SW480 (cell line): Measurements from ENCODE around the gene ANKRD66.
"Not testable (repeated sequence)": the region's sequence is repeated elsewhere in the genome, so short reads cannot be mapped to it uniquely, and the experiment has no call there.

Experiments
- DNase-seq: peaks from one replicate; pipeline ENCODE4 v3.0.0-alpha.2; 2016; ENCODE audit warnings: low spot score

The ANKRD66 gene

DNA sequence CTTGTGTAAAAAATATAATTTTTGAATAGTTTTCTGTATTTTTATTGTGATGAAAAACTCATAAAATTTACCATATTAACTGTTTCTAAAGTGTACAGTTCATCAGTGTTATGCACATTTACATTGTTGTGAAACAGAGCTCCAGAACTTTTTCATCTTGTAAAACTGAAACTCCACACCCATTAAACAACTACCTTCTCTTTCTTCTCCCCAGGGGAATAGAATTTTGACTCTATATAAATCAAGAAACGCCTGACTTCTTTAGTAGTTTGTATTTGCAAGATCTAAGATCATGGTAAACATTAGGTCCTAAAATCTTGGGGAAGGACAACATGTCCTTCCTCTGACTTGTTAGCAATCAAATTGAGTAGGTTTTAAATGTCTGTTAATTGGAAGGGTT lies 9.1 kb downstream of the ANKRD66 start:
- no peak for DNase-seq

DNA sequence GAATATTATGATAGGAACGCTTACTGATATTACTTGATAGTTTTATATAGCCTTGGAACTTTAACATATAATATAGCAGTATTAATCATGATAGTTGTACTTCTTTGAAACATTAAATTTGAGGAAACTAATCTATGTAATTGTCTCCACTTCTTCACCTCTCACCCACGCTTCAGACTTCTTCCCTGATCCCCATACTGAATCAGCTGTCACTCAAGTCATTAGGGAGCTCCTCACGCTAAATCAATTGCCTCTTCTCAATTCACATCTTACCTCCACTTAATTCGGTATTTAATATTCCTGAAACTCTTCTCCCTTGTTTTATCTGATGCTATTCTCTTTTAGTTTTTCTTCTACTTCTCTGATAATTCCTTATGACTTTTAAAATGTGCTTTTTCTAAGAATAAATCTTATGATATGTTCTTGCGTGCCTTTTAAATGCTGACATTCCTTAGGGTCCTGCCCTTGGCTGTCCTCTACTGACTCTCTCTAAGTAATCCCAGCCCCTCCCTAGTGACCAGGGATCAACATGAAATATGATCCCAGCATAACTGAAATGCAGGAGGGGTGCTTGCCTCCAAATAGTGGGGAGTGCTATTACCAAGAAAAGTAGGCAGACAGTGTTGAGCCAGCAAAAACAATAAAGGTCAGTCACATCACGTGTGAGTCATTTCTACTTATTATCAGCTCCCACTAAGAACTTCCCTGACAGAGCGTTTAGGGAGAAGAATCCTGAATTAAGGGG lies 9.9 kb downstream of the ANKRD66 start:
- DNase-seq = no peak

- DNase-seq = no peak
These were observed 10.5 kb downstream of the ANKRD66 start for GRCh38 chr6:46757214-46757596.

GRCh38 chr6:46758960-46759753 lies 12.4 kb downstream of the ANKRD66 start:
- no peak for DNase-seq

GRCh38 chr6:46760925-46761324 lies 14.2 kb downstream of the ANKRD66 start:
- DNase-seq = no peak

DNA sequence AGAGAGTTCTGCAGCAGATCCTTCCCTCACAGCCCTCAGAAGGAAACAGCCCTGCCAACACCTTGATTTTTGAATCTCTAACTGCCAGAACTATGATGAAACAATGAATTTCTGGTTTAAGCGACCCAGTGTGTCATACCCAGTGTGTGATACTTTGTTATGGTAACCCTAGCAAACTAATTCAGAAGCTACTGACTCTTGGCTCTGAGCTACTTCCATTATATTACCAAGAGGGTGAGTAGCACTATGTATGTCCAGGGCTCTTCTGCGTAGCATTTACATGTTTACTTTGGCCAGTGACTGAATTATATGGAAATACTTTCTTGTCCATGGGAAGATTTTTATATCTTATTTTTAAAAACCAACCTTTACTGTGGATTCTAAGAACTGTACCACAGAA lies 16.7 kb downstream of the ANKRD66 start:
- no peak for DNase-seq

- not testable (repeated sequence) for DNase-seq
These were observed 17.5 kb downstream of the ANKRD66 start for GRCh38 chr6:46764280-46764679.

GRCh38 chr6:46764961-46765360 lies 18.2 kb downstream of the ANKRD66 start:
- no peak for DNase-seq

GRCh38 chr6:46772016-46772415 lies 25.3 kb downstream of the ANKRD66 start:
- DNase-seq = no peak

- no peak for DNase-seq
These were observed 26.0 kb downstream of the ANKRD66 start for GRCh38 chr6:46772762-46773161.

DNA sequence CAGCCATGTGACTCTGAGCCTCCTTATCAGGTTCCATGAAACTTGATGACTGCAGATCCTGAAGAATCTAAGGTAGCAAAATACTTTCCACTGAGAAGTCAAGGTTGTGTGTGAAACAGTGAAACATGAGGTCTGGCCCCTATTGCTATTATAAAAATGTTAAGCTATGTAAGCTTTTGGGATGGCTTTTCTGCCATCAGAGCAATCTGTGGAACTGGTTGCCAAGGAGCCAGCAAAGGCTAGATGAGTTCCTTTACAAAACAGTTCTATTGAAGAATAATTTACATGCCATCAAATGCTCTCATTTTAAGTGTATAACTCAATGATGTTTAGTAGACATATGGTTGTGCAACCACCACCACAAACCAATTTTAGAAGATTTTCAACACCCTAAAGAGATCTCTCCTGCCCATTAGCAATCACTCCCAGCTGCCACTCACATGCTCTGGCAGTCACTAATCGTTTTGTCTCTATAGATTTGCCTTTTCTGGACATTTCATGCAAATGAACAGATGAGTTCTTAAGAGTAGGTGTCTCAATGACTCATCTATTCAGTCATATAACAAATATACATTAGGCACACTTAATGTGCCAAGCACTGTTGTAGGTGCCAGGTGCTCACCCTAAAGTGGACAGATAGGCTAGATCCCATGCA lies 26.6 kb downstream of the ANKRD66 start:
- DNase-seq = no peak

GRCh38 chr6:46774736-46775135 lies 28.0 kb downstream of the ANKRD66 start:
- DNase-seq = not testable (repeated sequence)

DNA sequence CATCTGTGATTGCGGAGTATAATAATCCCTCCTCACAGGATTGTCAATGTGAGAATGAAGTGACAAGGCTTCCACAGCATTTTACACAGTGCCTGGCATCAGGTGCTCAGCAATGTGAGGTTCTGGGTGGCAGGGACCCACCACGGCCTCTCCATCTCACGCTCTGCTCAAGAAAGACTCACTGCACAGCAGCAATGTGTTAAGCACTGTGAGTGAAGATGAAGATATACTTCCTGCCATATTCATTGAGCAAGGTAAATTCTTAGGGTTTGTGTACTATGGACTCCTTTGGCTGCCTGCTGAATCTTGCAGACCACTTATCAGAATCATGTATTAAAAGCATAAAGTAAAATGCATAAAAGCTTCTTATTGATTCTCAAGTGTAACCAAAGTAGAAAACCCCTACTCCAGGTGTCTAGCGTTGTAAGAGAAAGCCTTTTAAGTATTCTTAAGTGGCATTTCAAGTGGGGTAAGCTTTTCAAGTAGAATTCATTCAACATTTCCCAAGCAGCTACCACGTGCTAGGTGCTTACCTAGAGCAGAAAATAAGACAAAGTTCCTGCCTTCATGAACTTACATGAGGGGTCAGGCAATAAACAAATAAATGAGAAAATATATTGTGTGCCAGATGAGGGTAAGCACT lies 29.5 kb downstream of the ANKRD66 start:
- DNase-seq = no peak

DNA sequence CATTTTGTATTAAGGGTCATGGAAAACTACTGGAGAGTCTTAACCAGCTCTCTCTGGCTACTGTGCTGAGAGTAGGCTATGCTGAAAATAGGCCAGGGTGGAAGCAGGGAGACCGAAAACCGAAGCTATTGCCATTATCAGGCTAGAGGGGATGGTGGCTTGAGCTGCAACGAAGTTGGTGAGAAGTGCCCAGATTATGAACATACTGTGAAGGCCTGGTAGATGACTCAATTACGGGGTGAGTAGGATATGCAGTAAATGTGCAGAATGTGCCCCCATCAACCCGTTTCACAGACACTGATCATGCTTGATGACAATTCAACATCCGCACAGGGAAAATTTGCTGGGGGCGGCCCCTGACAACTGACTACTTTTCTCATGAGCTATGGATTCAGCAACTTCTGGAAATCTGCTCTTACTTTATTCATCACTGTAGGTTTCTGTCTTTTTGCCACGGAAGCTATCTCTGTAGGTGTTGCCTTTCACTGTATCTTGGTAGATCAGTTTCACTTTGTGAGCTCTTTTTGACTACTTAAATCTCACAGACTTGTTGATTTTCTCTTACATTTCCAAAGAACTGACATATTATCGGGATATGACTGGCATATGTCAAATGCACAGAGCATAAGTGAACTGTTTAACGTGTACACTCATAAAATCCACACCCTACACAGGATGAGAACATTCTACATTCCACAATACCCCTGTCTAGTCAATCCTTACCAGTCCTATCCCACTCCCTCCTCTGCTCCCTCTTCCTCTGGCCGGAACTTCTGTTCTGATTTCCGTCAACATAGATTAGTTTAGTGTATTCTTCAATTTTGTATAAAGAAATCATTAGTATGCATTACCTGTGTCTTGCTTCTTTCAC lies 31.0 kb downstream of the ANKRD66 start:
- DNase-seq = no peak

- peak; percentile 59 for DNase-seq
These were observed 35.0 kb downstream of the ANKRD66 start for GRCh38 chr6:46781478-46782378.

DNA sequence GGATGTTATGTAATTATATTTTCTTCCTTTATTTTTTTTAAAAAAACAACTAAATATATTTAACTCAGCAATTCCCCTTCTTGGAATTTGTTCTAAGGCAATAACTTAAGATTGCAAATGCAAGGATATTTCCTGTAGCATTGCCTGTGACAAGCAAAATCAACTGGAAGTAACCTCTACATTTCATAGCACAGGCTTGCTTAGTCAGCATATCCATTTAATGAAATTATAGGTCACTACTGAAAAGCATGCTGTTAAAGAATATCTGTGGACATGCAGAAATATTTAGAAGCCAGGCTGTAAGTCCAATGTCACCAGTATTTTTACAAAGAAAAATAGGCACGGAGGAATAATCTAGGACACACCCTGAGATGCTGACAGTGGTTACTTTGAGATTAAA lies 37.8 kb downstream of the ANKRD66 start:
- no peak for DNase-seq

GRCh38 chr6:46787871-46788540 lies 41.3 kb downstream of the ANKRD66 start:
- no peak for DNase-seq

- no peak for DNase-seq
These were observed 42.1 kb downstream of the ANKRD66 start for GRCh38 chr6:46788791-46789190.

DNA sequence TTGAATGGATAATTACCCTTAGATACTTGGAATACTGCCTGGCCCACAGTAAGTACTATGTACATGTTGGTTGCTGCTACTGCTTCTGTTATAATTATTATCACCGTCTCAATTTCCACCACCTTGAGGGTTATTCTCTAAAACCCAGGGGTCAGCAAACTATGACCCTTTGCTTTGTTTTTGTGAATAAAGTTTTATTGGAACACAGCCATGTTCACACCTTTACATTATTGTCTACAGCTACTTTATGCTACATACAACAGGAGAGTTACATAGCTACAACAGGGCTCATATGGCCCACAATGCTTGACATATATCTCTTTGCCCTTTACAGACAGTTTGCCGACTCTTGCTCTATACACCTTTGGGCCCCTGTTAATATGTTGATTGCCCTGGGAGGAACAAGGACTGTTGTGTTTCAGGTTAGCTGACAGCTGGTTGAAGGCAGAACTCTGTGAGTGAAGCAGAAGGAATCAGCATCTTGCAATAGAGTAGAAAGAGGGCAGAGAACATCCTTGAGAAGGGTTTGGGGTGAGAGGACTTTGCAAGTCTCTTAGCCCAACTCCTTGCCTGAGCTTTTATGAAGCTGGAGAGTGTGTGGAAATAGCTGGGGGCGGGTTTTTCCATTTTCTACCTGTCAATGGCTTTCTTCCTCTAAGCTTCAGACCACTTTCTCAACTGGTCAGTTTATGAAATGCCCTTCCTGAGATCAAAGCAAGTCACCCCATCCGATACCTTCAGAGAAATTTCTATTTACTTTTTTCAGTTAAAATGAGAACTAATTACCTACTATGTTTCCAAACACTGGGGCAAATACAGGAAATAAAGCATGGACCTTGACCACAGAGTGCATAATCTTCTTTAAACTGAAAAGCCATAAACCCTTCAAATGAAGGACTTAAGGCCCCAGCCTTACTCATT lies 43.0 kb downstream of the ANKRD66 start:
- DNase-seq = no peak
